GM21576 (cell line): ENCODE results near the gene SCARB2.

Experiments used
- ATAC-seq: cut with Tn5 transposase; IDR thresholded peaks from one replicate; pipeline ENCODE4 v1.9.1; 2021; ENCODE audit warnings: mild to moderate bottlenecking, moderate library complexity; ENCODE audit not compliant: unreplicated experiment

SCARB2 gene

DNA sequence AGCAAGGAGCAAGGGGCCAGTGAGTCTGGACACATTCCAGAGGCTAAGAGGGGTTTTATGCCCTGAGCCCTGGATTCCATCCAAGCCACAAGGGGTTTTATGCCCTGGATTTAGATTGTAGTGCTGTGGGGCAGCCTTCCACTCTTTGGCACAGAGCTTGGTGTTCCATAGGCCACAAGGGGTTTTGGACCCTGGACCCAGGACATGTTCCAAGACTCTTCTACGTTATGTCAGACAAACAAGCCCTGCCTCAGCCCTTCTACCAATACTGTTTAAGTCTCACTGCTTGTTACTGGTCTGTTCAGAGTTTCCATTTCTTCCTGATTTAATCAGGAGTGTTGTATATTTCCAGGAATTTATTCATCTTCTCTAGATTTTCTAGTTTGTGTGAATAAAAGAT lies 12.8 kb upstream of the SCARB2 start:
- ATAC-seq = no peak

GRCh38 chr4:76224171-76224570 lies 10.5 kb upstream of the SCARB2 start:
- no peak for ATAC-seq

DNA sequence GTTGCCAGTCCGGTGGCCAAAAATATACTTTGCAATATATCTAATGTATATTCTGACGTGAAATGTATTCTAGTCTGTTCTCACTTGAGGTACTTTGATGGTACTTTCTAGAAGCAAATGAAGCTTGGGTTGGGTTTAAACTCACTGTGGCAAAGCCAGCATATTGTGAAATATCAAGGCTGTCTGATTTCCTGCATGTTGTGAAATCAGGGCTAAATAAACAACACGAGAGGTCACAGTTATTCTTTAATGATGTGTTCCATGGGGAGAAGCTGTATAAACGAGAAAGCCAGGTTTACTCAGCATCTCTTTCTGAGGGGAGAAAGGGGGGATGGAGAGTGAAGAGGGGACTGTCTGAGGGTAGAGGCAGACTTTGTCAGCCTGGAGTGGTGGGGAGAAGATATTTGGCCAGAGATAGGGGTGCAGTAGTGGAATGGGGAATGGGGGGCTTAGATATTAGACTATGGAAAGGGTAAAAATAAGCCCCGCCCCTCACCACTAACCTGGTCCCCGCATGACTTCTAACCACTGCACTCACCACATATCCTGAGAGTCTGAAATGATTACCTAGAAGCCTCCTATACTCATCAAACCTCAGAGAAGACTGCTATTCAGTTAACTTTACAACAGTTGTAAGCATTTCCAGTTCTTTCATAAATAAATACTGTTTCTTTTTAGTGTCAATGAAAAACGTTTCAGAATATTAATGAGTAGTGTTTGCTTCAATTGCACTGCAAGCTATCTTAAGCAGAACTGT lies 5.9 kb upstream of the SCARB2 start:
- ATAC-seq = no peak

- ATAC-seq = no peak
Measured at GRCh38 chr4:76216975-76217814, 3.6 kb upstream of the SCARB2 start.

DNA sequence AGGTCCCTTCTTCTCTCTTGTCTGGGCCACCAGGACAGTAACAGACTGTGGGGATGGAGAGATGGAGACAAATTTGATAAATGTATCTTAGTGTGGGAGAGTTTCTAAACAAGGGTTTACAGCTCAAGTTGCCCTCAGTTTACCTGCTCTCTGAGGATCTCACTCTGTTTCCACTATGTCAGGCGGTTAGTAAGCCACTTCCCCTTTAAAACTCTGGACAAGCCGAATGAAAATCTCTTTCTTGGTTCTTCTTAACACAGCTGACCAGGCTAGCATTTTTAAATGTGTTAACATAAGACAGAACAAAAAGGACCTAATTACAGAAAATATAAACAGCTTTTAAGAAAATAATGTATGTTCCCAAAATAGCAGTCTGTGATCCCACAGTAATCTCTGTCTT lies 2.9 kb upstream of the SCARB2 start:
- ATAC-seq = no peak

- ATAC-seq = no peak
Measured at GRCh38 chr4:76215077-76215476, 1.5 kb upstream of the SCARB2 start.

DNA sequence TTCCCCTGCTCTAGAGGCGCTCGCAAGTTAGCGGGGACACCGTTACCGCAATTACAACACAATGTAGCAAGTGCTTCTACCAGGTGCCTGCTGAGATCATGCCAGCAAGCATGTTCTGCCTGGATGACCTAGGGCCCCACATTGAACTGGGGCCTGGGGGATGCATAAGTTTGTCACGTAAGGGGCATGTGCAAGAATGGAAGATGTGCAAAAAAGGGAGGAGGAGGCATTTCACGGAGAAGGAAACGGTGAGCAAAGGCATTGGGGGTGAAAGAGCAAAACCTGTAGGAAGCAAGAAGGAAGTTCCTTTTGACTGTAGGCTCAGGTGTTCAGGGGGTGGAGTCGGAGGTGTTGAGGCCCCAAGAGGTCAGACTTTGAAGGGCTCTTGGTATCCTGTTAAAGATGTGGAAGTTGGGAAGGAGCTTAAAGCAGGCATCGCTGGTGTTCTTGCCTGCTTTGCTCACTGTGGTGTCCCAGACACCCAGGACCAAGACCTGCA lies 602 bp upstream of the SCARB2 start:
- no peak for ATAC-seq

- ATAC-seq = no peak
Measured at GRCh38 chr4:76212851-76213414, 691 bp downstream of the SCARB2 start.

- no peak for ATAC-seq
Measured at GRCh38 chr4:76211769-76212708, 1.6 kb downstream of the SCARB2 start.

- ATAC-seq = no peak
Measured at GRCh38 chr4:76210452-76210851, 3.2 kb downstream of the SCARB2 start.

DNA sequence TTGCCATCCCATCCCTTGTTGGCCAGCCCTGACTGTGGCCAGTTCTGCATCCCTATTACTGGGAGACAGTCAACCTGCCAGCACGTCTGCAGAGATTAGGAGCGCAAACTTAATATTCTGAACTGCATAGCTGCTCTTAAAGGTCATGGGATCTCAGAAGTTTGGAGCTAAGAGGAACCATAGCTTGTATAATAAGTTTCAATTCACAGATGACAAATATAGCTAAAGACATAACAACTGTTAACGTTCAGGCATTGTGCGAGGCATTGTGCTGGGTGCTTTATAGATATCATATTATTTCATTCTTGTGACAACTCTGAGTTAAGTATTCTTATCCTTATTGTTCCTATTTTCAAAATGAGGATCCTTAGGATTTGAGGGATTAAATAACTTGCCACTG lies 3.7 kb downstream of the SCARB2 start:
- ATAC-seq = no peak

DNA sequence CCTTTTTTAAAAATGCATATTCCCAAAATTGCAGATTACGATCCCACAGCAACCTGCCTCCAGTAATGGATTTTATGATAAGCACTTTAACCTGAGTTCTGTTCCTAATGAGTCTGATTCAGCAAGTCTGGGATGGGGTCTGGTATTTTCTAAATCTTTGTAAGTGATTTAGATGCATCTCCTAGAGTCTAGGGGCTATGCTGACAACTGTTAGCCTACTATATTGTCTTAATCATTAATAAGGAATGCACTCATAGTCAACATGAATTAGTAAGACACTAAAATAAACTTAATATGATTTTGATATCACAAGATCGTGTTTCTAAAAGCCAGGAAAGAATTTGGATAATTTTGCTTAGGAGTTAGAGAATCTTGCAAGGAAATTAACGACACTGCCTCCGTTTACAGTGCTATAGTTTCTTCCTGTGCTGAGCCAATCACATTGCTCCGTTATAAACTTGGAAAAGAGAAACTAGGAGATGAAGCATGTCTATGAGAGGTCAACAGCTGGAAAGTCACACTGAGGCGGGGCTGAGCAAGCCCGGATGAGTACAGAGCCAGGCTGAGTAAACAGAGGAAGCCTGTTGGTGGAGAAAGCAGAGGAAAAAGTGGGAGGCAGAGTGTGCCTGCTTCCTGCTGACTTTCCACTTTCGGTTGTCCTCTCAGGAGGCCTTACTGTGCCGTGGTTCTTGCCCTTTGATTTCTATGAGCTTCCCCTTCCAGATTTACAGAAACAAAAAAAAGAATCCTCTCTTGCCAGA lies 5.4 kb downstream of the SCARB2 start:
- no peak for ATAC-seq

GRCh38 chr4:76207549-76207948 lies 6.1 kb downstream of the SCARB2 start:
- ATAC-seq = no peak

GRCh38 chr4:76206222-76206942 lies 7.2 kb downstream of the SCARB2 start:
- ATAC-seq = no peak

DNA sequence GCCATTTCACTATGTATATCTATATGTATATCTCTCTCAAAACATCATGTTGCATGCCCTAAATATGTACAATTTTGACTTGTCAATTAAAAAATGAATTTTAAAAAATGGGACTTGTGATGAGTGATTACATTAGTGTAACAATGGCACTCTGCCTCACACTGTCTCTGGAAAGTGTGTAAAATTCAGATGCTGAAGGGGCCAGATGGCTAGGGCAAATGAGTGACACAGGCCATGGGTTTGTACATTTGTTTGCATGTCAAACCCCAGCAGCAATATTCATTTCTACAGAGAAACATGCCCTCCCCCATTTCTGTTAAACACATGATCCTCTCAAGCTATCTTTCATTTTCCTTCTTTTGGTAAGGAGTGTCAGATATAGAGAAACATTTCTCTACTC lies 8.1 kb downstream of the SCARB2 start:
- ATAC-seq = no peak

GRCh38 chr4:76204936-76205335 lies 8.7 kb downstream of the SCARB2 start:
- no peak for ATAC-seq

DNA sequence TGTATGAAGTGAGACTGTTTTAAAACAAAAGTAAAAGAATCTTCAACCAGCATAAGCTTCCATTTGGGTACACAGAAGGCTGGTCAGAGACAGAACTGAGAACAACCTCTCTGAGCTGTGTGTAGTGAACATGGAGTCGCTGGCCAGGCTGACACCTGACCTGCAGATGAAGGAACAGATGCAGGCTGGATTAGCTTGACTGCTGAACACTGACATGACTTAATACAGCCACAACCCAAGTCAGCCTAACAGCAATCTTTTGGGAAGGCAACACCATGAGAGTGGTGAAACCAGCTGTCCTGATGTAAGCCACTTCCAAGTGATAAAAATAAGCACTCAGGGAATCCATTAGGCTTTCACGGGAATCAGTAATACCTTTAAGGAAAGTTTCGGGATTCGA lies 10.1 kb downstream of the SCARB2 start:
- ATAC-seq = no peak

DNA sequence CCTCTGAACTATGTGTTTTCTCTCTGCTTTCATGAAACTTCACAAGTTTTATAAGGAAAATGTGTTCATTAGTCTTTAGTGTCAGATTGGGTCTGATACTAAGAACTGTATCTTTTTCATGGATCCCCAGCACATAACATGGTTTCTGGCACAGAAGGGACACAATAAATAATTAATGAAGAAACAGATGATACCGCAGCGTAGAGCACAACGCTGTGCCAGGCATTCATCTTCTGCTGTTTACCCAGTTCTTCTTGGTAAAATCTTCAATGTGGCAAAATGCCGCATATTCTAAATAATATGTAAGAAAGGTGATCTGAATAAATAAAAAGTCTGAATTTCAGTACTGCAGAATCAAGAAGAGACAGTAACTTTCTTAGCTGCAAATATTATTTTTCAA lies 12.3 kb downstream of the SCARB2 start:
- no peak for ATAC-seq

DNA sequence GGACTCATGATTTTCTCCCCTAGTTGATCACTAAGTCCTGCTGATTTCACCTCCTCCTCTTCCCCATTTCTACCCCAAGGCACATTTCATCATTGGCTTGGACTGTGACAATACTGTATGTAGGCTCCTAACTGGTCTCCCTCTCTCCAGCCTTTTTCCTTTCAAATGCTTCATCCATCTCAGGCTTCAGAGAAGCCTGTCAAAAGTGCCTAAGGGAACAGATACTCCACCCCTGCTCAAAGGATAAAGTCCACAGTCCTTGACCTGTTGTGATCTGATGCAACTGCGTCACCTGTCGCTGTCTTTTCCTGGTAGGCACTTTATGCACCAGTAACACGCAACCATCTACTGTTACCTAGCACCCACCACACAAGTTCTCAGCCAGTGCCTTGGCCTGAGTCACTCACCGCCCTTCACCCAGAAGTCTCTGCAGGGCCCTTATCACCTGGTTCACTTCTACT lies 12.8 kb downstream of the SCARB2 start:
- no peak for ATAC-seq
